IMR-90 (cell line): Measurements from ENCODE around the gene MYBPC3. TPM values are rescaled to one million over a fixed set of nuclear protein-coding genes. Genes with fewer than 3 reads are reported as not detected.
A peak's percentile ranks its signal among the peaks of the same experiment; 100 is the strongest.

ENCODE experiments used
- ATAC-seq: fragments of 200-7000 bp; cut with Tn5 transposase; 2 replicates; pipeline ENCODE4 v1.9.1; 2020; ENCODE audit warnings: low read depth, mild to moderate bottlenecking, moderate library complexity
- BruUV-seq: library from RNA; stranded (reverse); fragments of 400-500 nt; replicated peaks from 2 replicates; lab custom pipeline; 2021; lab: Mats Ljungman, UMichigan
- CTCF ChIA-PET: fragments of 300-600 bp; formaldehyde crosslinking; extraction: SDS; loops from one replicate; lab custom pipeline; 2021; ENCODE audit warnings: antibody characterized with exemption; lab: Yijun Ruan, JAX
- POLR2A ChIA-PET: fragments of 300-600 bp; sonication (Branson Sonifier 250); formaldehyde crosslinking; loops from one replicate; lab custom pipeline; 2022; ENCODE audit warnings: antibody characterized with exemption; ENCODE audit not compliant: unreplicated experiment; lab: Charles Lee
- DNase-seq: peaks from one replicate; pipeline ENCODE4 v3.0.0; 2013
- H2AFZ ChIP-seq: replicated peaks from 2 replicates; pipeline ENCODE3; 2013; ENCODE audit warnings: low read length, mild to moderate bottlenecking; ENCODE audit not compliant: poor library complexity
- H2AK5ac ChIP-seq: 2 replicates; pipeline ENCODE4 v1.6.1; 2013; ENCODE audit warnings: low read depth, low read length, inconsistent platforms
- H2AK9ac ChIP-seq: replicated peaks from 2 replicates; pipeline ENCODE3; 2013; ENCODE audit warnings: mild to moderate bottlenecking, low read depth, low read length, moderate library complexity; ENCODE audit not compliant: poor library complexity
- H2BK120ac ChIP-seq: 2 replicates; pipeline ENCODE4 v1.6.1; 2013; ENCODE audit warnings: low read depth, low read length, inconsistent platforms
- H2BK15ac ChIP-seq: 3 replicates; pipeline ENCODE4 v1.6.1; 2013; ENCODE audit warnings: low read depth, low read length, inconsistent platforms
- H2BK20ac ChIP-seq: 2 replicates; pipeline ENCODE4 v1.6.1; 2013; ENCODE audit warnings: low read depth, mild to moderate bottlenecking, inconsistent platforms, low read length, moderate library complexity
- H2BK5ac ChIP-seq: 2 replicates; pipeline ENCODE4 v1.6.1; 2013; ENCODE audit warnings: mild to moderate bottlenecking, low read depth, low read length, inconsistent platforms; ENCODE audit not compliant: poor library complexity, severe bottlenecking
- H3K14ac ChIP-seq: replicated peaks from 2 replicates; pipeline ENCODE4 v1.6.1; 2013; ENCODE audit warnings: low read depth, low read length, inconsistent platforms
- H3K18ac ChIP-seq: 2 replicates; pipeline ENCODE4 v1.6.1; 2013; ENCODE audit warnings: low read depth, low read length, control low read depth
- H3K23ac ChIP-seq: 2 replicates; pipeline ENCODE4 v1.6.1; 2013; ENCODE audit warnings: low read depth, low read length, inconsistent platforms
- H3K27ac ChIP-seq: 2 replicates; pipeline ENCODE4 v1.5.1; 2013; ENCODE audit warnings: mild to moderate bottlenecking, control low read depth, low read length; ENCODE audit not compliant: insufficient read depth
- H3K27me3 ChIP-seq: 2 replicates; pipeline ENCODE4 v1.6.1; 2013; ENCODE audit warnings: low read length; ENCODE audit not compliant: control insufficient read depth, insufficient read depth
- H3K36me3 ChIP-seq: 2 replicates; pipeline ENCODE4 v1.6.1; 2013; ENCODE audit warnings: low read length, mixed read lengths; ENCODE audit not compliant: control insufficient read depth, insufficient read depth
- H3K4ac ChIP-seq: 2 replicates; pipeline ENCODE4 v1.6.1; 2013; ENCODE audit warnings: low read depth, low read length, inconsistent platforms
- H3K4me1 ChIP-seq: 2 replicates; pipeline ENCODE4 v1.6.1; 2013; ENCODE audit warnings: low read length, mixed read lengths; ENCODE audit not compliant: control insufficient read depth, insufficient read depth
- H3K4me2 ChIP-seq: 2 replicates; pipeline ENCODE4 v1.6.1; 2013; ENCODE audit warnings: low read depth, mild to moderate bottlenecking, control low read depth, low read length, moderate library complexity
- H3K4me3 ChIP-seq: 2 replicates; pipeline ENCODE4 v1.5.1; 2013; ENCODE audit warnings: low read depth, mild to moderate bottlenecking, control low read depth, low read length, moderate library complexity; ENCODE audit not compliant: insufficient read depth
- H3K56ac ChIP-seq: 2 replicates; pipeline ENCODE4 v1.6.1; 2013; ENCODE audit warnings: low read length, inconsistent platforms; ENCODE audit not compliant: insufficient read depth; ENCODE audit errors: extremely low read depth
- H3K79me1 ChIP-seq, 2 experiments: 2 replicates each; pipeline ENCODE4 v1.6.1; 2013; ENCODE audit warnings: low read length in 2 of 2, inconsistent platforms in 1 of 2, low read depth in 1 of 2
- H3K9ac ChIP-seq: 2 replicates; pipeline ENCODE4 v1.6.1; 2013; ENCODE audit warnings: low read depth, low read length, control low read depth
- H3K9me1 ChIP-seq: 2 replicates; pipeline ENCODE4 v1.6.1; 2013; ENCODE audit warnings: low read length, inconsistent platforms; ENCODE audit not compliant: insufficient read depth
- H3K9me3 ChIP-seq: 2 replicates; pipeline ENCODE4 v1.6.1; 2013; ENCODE audit warnings: low read length; ENCODE audit not compliant: control insufficient read depth, insufficient read depth
- H4K20me1 ChIP-seq: 2 replicates; pipeline ENCODE4 v1.6.1; 2013; ENCODE audit warnings: low read length, inconsistent platforms; ENCODE audit not compliant: insufficient read depth
- H4K5ac ChIP-seq: 2 replicates; pipeline ENCODE4 v1.6.1; 2013; ENCODE audit warnings: mild to moderate bottlenecking, low read depth, low read length, control low read depth
- H4K8ac ChIP-seq, 2 experiments: 2 replicates each; pipeline ENCODE4 v1.6.1; 2013; ENCODE audit warnings: low read depth in 2 of 2, low read length in 2 of 2, control low read depth in 1 of 2, inconsistent platforms in 1 of 2
- H4K91ac ChIP-seq: 2 replicates; pipeline ENCODE4 v1.6.1; 2013; ENCODE audit warnings: low read depth, low read length, inconsistent platforms; ENCODE audit not compliant: insufficient read depth
- BHLHE40 ChIP-seq: fragments of 150-350 bp; IDR thresholded peaks from 2 replicates; pipeline ENCODE4 v1.6.1; 2016; ENCODE audit warnings: mild to moderate bottlenecking, low read depth, low read length
- CEBPB ChIP-seq: IDR thresholded peaks from 2 replicates; pipeline ENCODE4 v1.6.1; 2012; ENCODE audit warnings: low read depth, low read length, improper control_type of control experiment
- CHD1 ChIP-seq: IDR thresholded peaks from 2 replicates; pipeline ENCODE4 v1.6.1; 2012; ENCODE audit warnings: low read depth, low read length, improper control_type of control experiment
- FOS ChIP-seq: fragments of 150-350 bp; IDR thresholded peaks from 2 replicates; pipeline ENCODE4 v1.6.1; 2016; ENCODE audit warnings: low read depth, low read length
- MAFK ChIP-seq: IDR thresholded peaks from 2 replicates; pipeline ENCODE4 v1.6.1; 2012; ENCODE audit warnings: low read depth, low read length, improper control_type of control experiment
- MAZ ChIP-seq: IDR thresholded peaks from 2 replicates; pipeline ENCODE4 v1.6.1; 2012; ENCODE audit warnings: low read depth, mild to moderate bottlenecking, low read length, improper control_type of control experiment, moderate library complexity, borderline replicate concordance
- MXI1 ChIP-seq: IDR thresholded peaks from 2 replicates; pipeline ENCODE4 v1.6.1; 2012; ENCODE audit warnings: low read depth, mild to moderate bottlenecking, low read length, moderate library complexity, borderline replicate concordance
- NFE2L2 ChIP-seq: fragments of 150-350 bp; IDR thresholded peaks from 2 replicates; pipeline ENCODE4 v1.6.1; 2016; ENCODE audit warnings: low read depth, mild to moderate bottlenecking, low read length
- POLR2A ChIP-seq: IDR thresholded peaks from 2 replicates; pipeline ENCODE4 v1.6.1; 2012; ENCODE audit warnings: mild to moderate bottlenecking, low read depth, low read length
- RAD21 ChIP-seq: IDR thresholded peaks from 2 replicates; pipeline ENCODE4 v1.6.1; 2012; ENCODE audit warnings: low read length, improper control_type of control experiment
- RCOR1 ChIP-seq: IDR thresholded peaks from 2 replicates; pipeline ENCODE4 v1.6.1; 2012; ENCODE audit warnings: mild to moderate bottlenecking, low read length, improper control_type of control experiment; ENCODE audit not compliant: insufficient replicate concordance
- RFX5 ChIP-seq: IDR thresholded peaks from 2 replicates; pipeline ENCODE4 v1.8.0; 2012; ENCODE audit warnings: low read depth, mild to moderate bottlenecking, low read length, moderate library complexity
- SMC3 ChIP-seq: fragments of 150-350 bp; IDR thresholded peaks from 2 replicates; pipeline ENCODE4 v1.6.1; 2016; ENCODE audit warnings: low read depth, mild to moderate bottlenecking, antibody characterized with exemption, low read length, moderate library complexity
- WGBS, 2 experiments: methylation state at CpG; one replicate each; pipeline versions ENCODE4 v1.1.5 to v1.1.7; 2013; ENCODE audit warnings: missing lambda C conversion rate in 2 of 2; ENCODE audit not compliant: insufficient read length in 1 of 2; ENCODE audit errors: extremely low coverage in 2 of 2; 5-methylcytosine and 5-hydroxymethylcytosine counted together
- dilution Hi-C: fragments of 300-500 bp; cut with HindIII; formaldehyde crosslinking; loops from one replicate; pipeline ENCODE4 v1.14.3; 2018; ENCODE audit warnings: low sequenced_read_pairs; ENCODE audit not compliant: unreplicated experiment
- in situ Hi-C: fragments of 300-500 bp; cut with MboI; formaldehyde crosslinking; loops from 3 replicates; pipeline ENCODE4 v1.14.3; 2019; ENCODE audit warnings: low sequenced_read_pairs, inconsistent platforms, mixed read lengths
- intact Hi-C: fragments of 100-400 bp; cut with micrococcal nuclease; formaldehyde crosslinking; loops from 2 replicates; pipeline ENCODE4 v1.10.0; 2022
- polyA plus RNA-seq, 3 experiments: library from polyadenylated mRNA; depleted of rRNA; stranded (reverse); fragments of >200 nt; gene quantifications; 2 replicates each; pipeline ENCODE4 v1.2.3, GENCODE V29; 2012; ENCODE audit warnings: low replicate concordance in 1 of 3
- total RNA-seq: library from RNA; depleted of rRNA; stranded (reverse); fragments of >200 nt; gene quantifications from 2 replicates; pipeline ENCODE4 v1.2.3, GENCODE V29; 2012
- TF ChIP-seq, protein P1 (sequence below): fragments of 150-350 bp; IDR thresholded peaks from 2 replicates; pipeline ENCODE4 v1.6.1; 2017; ENCODE audit warnings: mild to moderate bottlenecking, antibody characterized with exemption, low read length, low read depth
- TF ChIP-seq, protein P2 (sequence below): fragments of 150-350 bp; IDR thresholded peaks from 2 replicates; pipeline ENCODE4 v1.6.1; 2016; ENCODE audit warnings: low read depth, mild to moderate bottlenecking, low read length, moderate library complexity, borderline replicate concordance

MYBPC3 gene
- total and polyA plus RNA-seq, 2 of the 4 experiments (the other 2 are of a cell fraction), result not detected

GRCh38 chr11:47399860-47400767, 47.6 kb upstream of the MYBPC3 start:
- dilution Hi-C loops, result no loop called here
- H3K27ac ChIP-seq, result peak overlapping the region; percentile 37; the same call in 1 of the 2 replicates
- DNase-seq, result no peak
- ATAC-seq, result peak; percentile 86
- H3K14ac ChIP-seq, result peak overlapping the region; percentile 17; the same call in 1 of the 2 replicates
- no TSS peak for BruUV-seq
- H3K56ac ChIP-seq, result no peak overlapping the region
- peak overlapping the region; percentile 59; the same call in 1 of the 2 replicates for H3K23ac ChIP-seq
- H3K18ac ChIP-seq, result peak overlapping the region; percentile 92
- no peak overlapping the region for H2BK15ac ChIP-seq
- CTCF ChIA-PET, result no interaction called here
- in situ Hi-C loops, result no loop called here
- peak overlapping the region; percentile 20; the same call in 1 of the 2 replicates for H2BK120ac ChIP-seq
- H3K4me1 ChIP-seq, result peaks cover 8% of the 10 kb centered on the region
- intact Hi-C loops, result no loop called here
- 60% methylated on average over 1 of the region's 47 CpGs; no CpG with 5 or more reads in 1 of the 2 experiments for WGBS, 2 experiments
- H3K36me3 ChIP-seq, result no peaks in the 10 kb centered on the region
- no peaks in the 10 kb centered on the region for H3K9me1 ChIP-seq
- peak overlapping the region; percentile 72 for H3K4ac ChIP-seq
- peak overlapping the region; percentile 78 for H3K4me3 ChIP-seq
- peak overlapping the region; percentile 99 for H4K5ac ChIP-seq
- no peak overlapping the region; the same call in 1 of the 2 replicates for H4K91ac ChIP-seq
- H2BK20ac ChIP-seq, result no peak overlapping the region
- H4K20me1 ChIP-seq, result no peaks in the 10 kb centered on the region
- H4K8ac ChIP-seq, result peak overlapping the region; percentile 52 to 72; a peak in 2 of 4 replicates
- peak overlapping the region; percentile 18 for H2AK9ac ChIP-seq
- H3K9me3 ChIP-seq, result no peaks in the 10 kb centered on the region
- H3K4me2 ChIP-seq, result peak overlapping the region; percentile 99
- peak overlapping the region; percentile 81 for H3K9ac ChIP-seq
- no peaks in the 10 kb centered on the region for H3K27me3 ChIP-seq
- POLR2A ChIA-PET, result no interaction called here
- H3K79me1 ChIP-seq, result no peaks in the 10 kb centered on the region
- H2BK5ac ChIP-seq, result no peak overlapping the region
- H2AFZ ChIP-seq, result peak overlapping the region; percentile 85
- peak overlapping the region; percentile 4; the same call in 1 of the 2 replicates for H2AK5ac ChIP-seq
- TF ChIP-seq BHLHE40 (no peak), RCOR1 (no peak), CHD1 (no peak), MAZ (no peak), MXI1 (no peak), SMC3 (no peak), CEBPB (no peak), MAFK (no peak), RFX5 (no peak), POLR2A (no peak), RAD21 (no peak), NFE2L2 (no peak), FOS (no peak)
- TF ChIP-seq, protein P1, sequence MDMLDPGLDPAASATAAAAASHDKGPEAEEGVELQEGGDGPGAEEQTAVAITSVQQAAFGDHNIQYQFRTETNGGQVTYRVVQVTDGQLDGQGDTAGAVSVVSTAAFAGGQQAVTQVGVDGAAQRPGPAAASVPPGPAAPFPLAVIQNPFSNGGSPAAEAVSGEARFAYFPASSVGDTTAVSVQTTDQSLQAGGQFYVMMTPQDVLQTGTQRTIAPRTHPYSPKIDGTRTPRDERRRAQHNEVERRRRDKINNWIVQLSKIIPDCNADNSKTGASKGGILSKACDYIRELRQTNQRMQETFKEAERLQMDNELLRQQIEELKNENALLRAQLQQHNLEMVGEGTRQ, result no peak
- TF ChIP-seq, protein P2, sequence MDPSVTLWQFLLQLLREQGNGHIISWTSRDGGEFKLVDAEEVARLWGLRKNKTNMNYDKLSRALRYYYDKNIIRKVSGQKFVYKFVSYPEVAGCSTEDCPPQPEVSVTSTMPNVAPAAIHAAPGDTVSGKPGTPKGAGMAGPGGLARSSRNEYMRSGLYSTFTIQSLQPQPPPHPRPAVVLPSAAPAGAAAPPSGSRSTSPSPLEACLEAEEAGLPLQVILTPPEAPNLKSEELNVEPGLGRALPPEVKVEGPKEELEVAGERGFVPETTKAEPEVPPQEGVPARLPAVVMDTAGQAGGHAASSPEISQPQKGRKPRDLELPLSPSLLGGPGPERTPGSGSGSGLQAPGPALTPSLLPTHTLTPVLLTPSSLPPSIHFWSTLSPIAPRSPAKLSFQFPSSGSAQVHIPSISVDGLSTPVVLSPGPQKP, result no peak
